HepG2 (cell line): ENCODE results near the gene CDKN1C. TPM values are rescaled to one million over a fixed set of nuclear protein-coding genes. Genes with fewer than 3 reads are reported as not detected.

Experiments used
- ATAC-seq: fragments of 200-7000 bp; cut with Tn5 transposase; 3 replicates; pipeline ENCODE4 v1.9.1; 2020; ENCODE audit warnings: mild to moderate bottlenecking, moderate library complexity
- BruUV-seq: library from RNA; stranded (reverse); fragments of 400-500 nt; replicated peaks from 2 replicates; lab custom pipeline; 2021; lab: Mats Ljungman, UMichigan
- CTCF ChIA-PET: fragments of 300-600 bp; formaldehyde crosslinking; extraction: SDS; loops from one replicate; lab custom pipeline; 2021; ENCODE audit warnings: low total read pairs, inconsistent platforms, low intra/inter-chr PET ratio; lab: Yijun Ruan, JAX
- POLR2A ChIA-PET: fragments of 350-600 bp; sonication (Branson Sonifier 250); formaldehyde crosslinking; loops from one replicate; lab custom pipeline; 2020; ENCODE audit warnings: antibody characterized with exemption, inconsistent platforms; lab: Yijun Ruan, JAX
- DNase-seq: peaks from one replicate; pipeline ENCODE4 v3.0.0-alpha.2; 2015; ENCODE audit warnings: low spot score
- FAIRE-seq: peaks from 3 replicates; lab custom pipeline; 2011; peaks lifted over from hg19 to GRCh38; lab: Jason Lieb, UNC
- H2AFZ ChIP-seq: one replicate; pipeline ENCODE4 v1.6.1; 2011; ENCODE audit warnings: low read length, inconsistent platforms
- H3K27ac ChIP-seq: fragments of 300-600 bp; 3 replicates; pipeline ENCODE4 v1.8.0; 2011; ENCODE audit warnings: mixed run types, mild to moderate bottlenecking, mixed read lengths, low read length, inconsistent platforms; ENCODE audit not compliant: insufficient read depth; ENCODE audit errors: extremely low read length
- H3K27me3 ChIP-seq, 2 experiments: fragments of 200-600 bp in 1 of 2; 2 replicates in 1 of 2; 3 replicates in 1 of 2; pipeline versions ENCODE4 v1.6.0 to v1.8.0; 2011; ENCODE audit warnings: low read length in 2 of 2, mild to moderate bottlenecking in 2 of 2, moderate library complexity in 2 of 2, inconsistent platforms in 1 of 2; ENCODE audit not compliant: insufficient read depth in 2 of 2, control insufficient read depth in 1 of 2
- H3K36me3 ChIP-seq, 2 experiments: fragments of 200-600 bp in 1 of 2; replicated peaks in 1 of 2; 2 replicates in 1 of 2; 3 replicates in 1 of 2; pipeline versions ENCODE4 v1.5.1 to v1.8.0; 2011; ENCODE audit warnings: low read length in 2 of 2, inconsistent platforms in 1 of 2; ENCODE audit not compliant: insufficient read depth in 2 of 2, control insufficient read depth in 1 of 2
- H3K4me1 ChIP-seq: 2 replicates; pipeline ENCODE4 v1.5.1; 2012; ENCODE audit warnings: low read length, inconsistent platforms; ENCODE audit not compliant: insufficient read depth
- H3K4me2 ChIP-seq: 2 replicates; pipeline ENCODE4 v1.6.0; 2011; ENCODE audit warnings: low read depth, low read length, inconsistent platforms
- H3K4me3 ChIP-seq, 3 experiments: fragments of 200-600 bp in 1 of 3; sonication (generic), shearing (Covaris generic) in 1 of 3; replicated peaks in 1 of 3; 2 replicates each; pipeline ENCODE4 v1.5.1; 2011 to 2016; ENCODE audit warnings: low read length in 3 of 3, inconsistent platforms in 2 of 3, low read depth in 2 of 3, mild to moderate bottlenecking in 2 of 3, control low read depth in 1 of 3, mixed read lengths in 1 of 3; ENCODE audit not compliant: insufficient read depth in 1 of 3
- H3K79me2 ChIP-seq: one replicate; pipeline ENCODE4 v1.6.1; 2011; ENCODE audit warnings: low read length, inconsistent platforms; ENCODE audit not compliant: insufficient read depth
- H3K9ac ChIP-seq: 2 replicates; pipeline ENCODE4 v1.6.0; 2011; ENCODE audit warnings: mild to moderate bottlenecking, low read depth, low read length, inconsistent platforms; ENCODE audit not compliant: insufficient read depth
- H3K9me3 ChIP-seq: 2 replicates; pipeline ENCODE4 v1.5.1; 2012; ENCODE audit warnings: mild to moderate bottlenecking, low read length
- H4K20me1 ChIP-seq: 2 replicates; pipeline ENCODE4 v1.6.0; 2011; ENCODE audit warnings: inconsistent platforms, mild to moderate bottlenecking, low read length, moderate library complexity; ENCODE audit not compliant: insufficient read depth
- KAT2B ChIP-seq: fragments of 150-350 bp; IDR thresholded peaks from 2 replicates; pipeline ENCODE4 v1.6.1; 2014; ENCODE audit warnings: low read depth, low read length, borderline replicate concordance
- PLRG1 ChIP-seq: fragments of 450-650 bp; conservative IDR thresholded peaks from 2 replicates; pipeline ENCODE4 v1.6.1; 2016
- RBAK ChIP-seq: sonication (generic); formaldehyde crosslinking; IDR thresholded peaks from 2 replicates; pipeline ENCODE4 v1.5.1; 2020; ENCODE audit warnings: mild to moderate bottlenecking, missing genetic modification reagents
- REL ChIP-seq: sonication (generic); formaldehyde crosslinking; conservative IDR thresholded peaks from 2 replicates; pipeline ENCODE4 v1.8.0; 2022; ENCODE audit warnings: mild to moderate bottlenecking, missing genetic modification reagents, moderate library complexity
- ZBTB7A ChIP-seq: sonication (generic); formaldehyde crosslinking; IDR thresholded peaks from 2 replicates; pipeline ENCODE4 v1.8.0; 2022; ENCODE audit warnings: mild to moderate bottlenecking, missing genetic modification reagents
- ZNF232 ChIP-seq: sonication (generic); formaldehyde crosslinking; IDR thresholded peaks from 2 replicates; pipeline ENCODE4 v1.4.0; 2020; ENCODE audit warnings: missing genetic modification reagents, borderline replicate concordance
- ZNF737 ChIP-seq: sonication (generic); formaldehyde crosslinking; IDR thresholded peaks from 2 replicates; pipeline ENCODE4 v1.5.0; 2020; ENCODE audit warnings: missing genetic modification reagents, mild to moderate bottlenecking, borderline replicate concordance
- ZNF788 ChIP-seq: sonication (generic); formaldehyde crosslinking; IDR thresholded peaks from 2 replicates; pipeline ENCODE4 v1.5.0; 2020; ENCODE audit warnings: mild to moderate bottlenecking, missing genetic modification reagents, borderline replicate concordance
- WGBS: methylation state at CpG from one replicate; pipeline ENCODE4 v1.1.6; 2017; ENCODE audit warnings: low lambda C conversion rate; 5-methylcytosine and 5-hydroxymethylcytosine counted together
- in situ Hi-C: cut with HindIII; loops from 2 replicates; pipeline ENCODE4 v1.10.0; 2017; ENCODE audit warnings: low pct_unique_long_range_greater_than_20kb; ENCODE audit not compliant: extremely low pct_ligation_motif_present
- intact Hi-C: fragments of 100-400 bp; cut with micrococcal nuclease; formaldehyde crosslinking; loops from one replicate; pipeline ENCODE4 v1.10.0; 2022; ENCODE audit not compliant: unreplicated experiment
- polyA plus RNA-seq, 8 experiments: library from polyadenylated mRNA; depleted of rRNA in 3 of 8; stranded (reverse) in 7 of 8; unstranded in 1 of 8; fragments of >200 nt; fragmentation: Illumina TruSeq in 4 of 8; extraction: Trizol in 4 of 8; gene quantifications; 2 replicates each; pipeline versions ENCODE4 v1.2.1 to v1.2.3, GENCODE V29; 2011 to 2016; ENCODE audit warnings: low read depth in 4 of 8, missing spikeins in 1 of 8, mixed read lengths in 1 of 8; ENCODE audit not compliant: insufficient read depth in 1 of 8
- total RNA-seq, 5 experiments: library from RNA; depleted of rRNA; stranded (reverse); fragments of >200 nt; fragmentation: Illumina TruSeq; extraction: Trizol; gene quantifications; 2 replicates each; pipeline ENCODE4 v1.2.3, GENCODE V29; 2016; ENCODE audit warnings: low read depth in 1 of 5
- TF ChIP-seq, protein P1 (sequence below): sonication (generic); formaldehyde crosslinking; IDR thresholded peaks from 2 replicates; pipeline ENCODE4 v1.8.1; 2023; ENCODE audit warnings: mild to moderate bottlenecking, inconsistent platforms, moderate library complexity, missing genetic modification reagents, borderline replicate concordance
- TF ChIP-seq, protein P2 (sequence below), 2 experiments: fragments of 450-650 bp in 1 of 2; sonication (generic) in 1 of 2; formaldehyde crosslinking; IDR thresholded peaks; 2 replicates each; pipeline versions ENCODE4 v1.5.0 to v1.8.0; 2020 to 2022; ENCODE audit warnings: mild to moderate bottlenecking in 1 of 2, missing genetic modification reagents in 1 of 2
- TF ChIP-seq, protein P3 (sequence below): sonication (generic); formaldehyde crosslinking; IDR thresholded peaks from 2 replicates; pipeline ENCODE4 v1.4.0; 2020; ENCODE audit warnings: missing genetic modification reagents

Gene CDKN1C
- total and polyA plus RNA-seq, 2 of the 13 experiments (the other 11 are each of a cell fraction or from before 2014, with no cell fraction given): not detected

DNA sequence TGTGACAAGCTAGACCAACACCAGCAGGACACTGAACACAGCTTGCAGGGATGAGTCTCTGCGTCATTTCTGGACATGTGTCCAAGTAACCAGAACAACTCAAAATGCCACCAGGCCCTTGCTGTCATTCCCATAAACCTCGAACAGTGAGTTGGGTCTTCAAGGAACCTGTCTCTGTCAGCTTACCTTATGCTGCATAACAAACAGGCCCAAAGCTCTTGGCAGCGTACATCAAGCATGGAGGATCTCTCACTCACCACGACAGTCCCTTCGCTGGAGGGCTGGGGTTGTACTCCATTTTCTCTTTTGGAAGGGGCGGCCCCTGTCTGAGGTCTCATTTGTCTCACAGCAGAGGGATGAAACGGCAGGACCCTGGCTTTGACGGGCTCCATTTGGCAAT lies 6.8 kb downstream of the CDKN1C start:
- POLR2A ChIA-PET: no interaction called here

DNA sequence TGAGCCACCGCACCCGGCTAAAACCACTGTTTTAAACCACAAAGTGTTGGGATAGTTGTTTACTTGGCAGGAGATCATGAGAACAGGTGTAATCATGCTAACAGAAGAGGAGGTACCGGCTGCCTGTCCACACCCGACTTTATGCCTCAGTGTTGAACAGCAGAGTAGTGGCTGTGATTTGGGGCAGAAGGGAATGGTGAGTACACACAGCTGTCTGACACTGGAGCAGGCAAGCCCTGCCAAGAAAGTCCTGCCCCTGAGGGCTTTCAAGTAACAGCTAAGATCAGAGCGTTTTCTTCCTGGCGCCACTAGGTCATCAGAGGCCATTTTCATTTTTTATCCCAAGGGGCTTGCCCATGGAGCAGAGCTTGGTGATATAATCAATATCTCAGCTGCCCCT lies 8.1 kb downstream of the CDKN1C start:
- ATAC-seq (no peak), FAIRE-seq (no peak), DNase-seq (no peak)
- Histone ChIP-seq H4K20me1 (no peaks in the 10 kb centered on the region), H3K79me2 (no peaks in the 10 kb centered on the region), H2AFZ (no peak overlapping the region), H3K36me3 (no peaks in the 10 kb centered on the region), H3K4me1 (no peaks in the 10 kb centered on the region), H3K27me3 (peaks cover 5 to 56% of the 10 kb centered on the region in 2 experiments), H3K27ac (no peak overlapping the region), H3K4me3 (no peak overlapping the region), H3K4me2 (no peak overlapping the region), H3K9me3 (no peaks in the 10 kb centered on the region), H3K9ac (no peak overlapping the region)
- CTCF ChIA-PET: no interaction called here
- in situ Hi-C loops: no loop called here
- WGBS: 75% methylated on average over 6 of the region's 6 CpGs
- POLR2A ChIA-PET: no interaction called here
- intact Hi-C loops: no loop called here
- BruUV-seq: no TSS peak
- no peak for TF ChIP-seq KAT2B
- no peak for TF ChIP-seq ZNF788
- no peak for TF ChIP-seq PLRG1
- no peak for TF ChIP-seq ZNF737
- TF ChIP-seq, protein P1, sequence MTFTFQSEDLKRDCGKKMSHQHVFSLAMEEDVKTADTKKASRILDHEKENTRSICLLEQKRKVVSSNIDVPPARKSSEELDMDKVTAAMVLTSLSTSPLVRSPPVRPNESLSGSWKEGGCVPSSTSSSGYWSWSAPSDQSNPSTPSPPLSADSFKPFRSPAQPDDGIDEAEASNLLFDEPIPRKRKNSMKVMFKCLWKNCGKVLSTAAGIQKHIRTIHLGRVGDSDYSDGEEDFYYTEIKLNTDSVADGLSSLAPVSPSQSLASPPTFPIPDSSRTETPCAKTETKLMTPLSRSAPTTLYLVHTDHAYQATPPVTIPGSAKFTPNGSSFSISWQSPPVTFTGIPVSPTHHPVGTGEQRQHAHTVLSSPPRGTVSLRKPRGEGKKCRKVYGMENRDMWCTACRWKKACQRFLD (CRISPR knock-in tag): no peak
- TF ChIP-seq ZBTB7A (CRISPR knock-in tag): no peak
- TF ChIP-seq, protein P2, sequence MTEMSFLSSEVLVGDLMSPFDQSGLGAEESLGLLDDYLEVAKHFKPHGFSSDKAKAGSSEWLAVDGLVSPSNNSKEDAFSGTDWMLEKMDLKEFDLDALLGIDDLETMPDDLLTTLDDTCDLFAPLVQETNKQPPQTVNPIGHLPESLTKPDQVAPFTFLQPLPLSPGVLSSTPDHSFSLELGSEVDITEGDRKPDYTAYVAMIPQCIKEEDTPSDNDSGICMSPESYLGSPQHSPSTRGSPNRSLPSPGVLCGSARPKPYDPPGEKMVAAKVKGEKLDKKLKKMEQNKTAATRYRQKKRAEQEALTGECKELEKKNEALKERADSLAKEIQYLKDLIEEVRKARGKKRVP (CRISPR knock-in tag; IDR thresholded peaks at IDR 0.05): no peak
- TF ChIP-seq, protein P3, sequence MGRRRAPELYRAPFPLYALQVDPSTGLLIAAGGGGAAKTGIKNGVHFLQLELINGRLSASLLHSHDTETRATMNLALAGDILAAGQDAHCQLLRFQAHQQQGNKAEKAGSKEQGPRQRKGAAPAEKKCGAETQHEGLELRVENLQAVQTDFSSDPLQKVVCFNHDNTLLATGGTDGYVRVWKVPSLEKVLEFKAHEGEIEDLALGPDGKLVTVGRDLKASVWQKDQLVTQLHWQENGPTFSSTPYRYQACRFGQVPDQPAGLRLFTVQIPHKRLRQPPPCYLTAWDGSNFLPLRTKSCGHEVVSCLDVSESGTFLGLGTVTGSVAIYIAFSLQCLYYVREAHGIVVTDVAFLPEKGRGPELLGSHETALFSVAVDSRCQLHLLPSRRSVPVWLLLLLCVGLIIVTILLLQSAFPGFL (CRISPR knock-in tag): no peak
- no peak for TF ChIP-seq REL (CRISPR knock-in tag)

More for the DNA sequence above, 6.8 kb downstream of the CDKN1C start:
- no peaks in the 10 kb centered on the region for H3K36me3 ChIP-seq
- in situ Hi-C loops (no loop called here), intact Hi-C loops (no loop called here)
- 58% methylated on average over 7 of the region's 8 CpGs for WGBS
- no peaks in the 10 kb centered on the region for H3K79me2 ChIP-seq
- no peak overlapping the region for H3K9ac ChIP-seq
- no peaks in the 10 kb centered on the region for H3K9me3 ChIP-seq
- CTCF ChIA-PET: no interaction called here
- H2AFZ ChIP-seq: no peak overlapping the region
- TF ChIP-seq ZNF232 (CRISPR knock-in tag) (no peak), RBAK (peak; percentile 85)
- no peak for DNase-seq
- no TSS peak for BruUV-seq
- no peak overlapping the region for H3K27ac ChIP-seq
- no peak overlapping the region for H3K4me2 ChIP-seq
- H3K27me3 ChIP-seq: peaks cover 5 to 64% of the 10 kb centered on the region in 2 experiments
- FAIRE-seq: no peak
- no peak overlapping the region for H3K4me3 ChIP-seq
- no peaks in the 10 kb centered on the region for H3K4me1 ChIP-seq
- no peaks in the 10 kb centered on the region for H4K20me1 ChIP-seq
- ATAC-seq: no peak
